Measurements from ENCODE around the gene C6orf52.

C6orf52 gene

GRCh38 chr6:10641528-10641927, 52.9 kb downstream of the C6orf52 start:
- H3K4me1 Mint-ChIP-seq, result peaks cover 20% of the 10 kb centered on the region
- no peak for ATAC-seq
- no peak for DNase-seq

DNA sequence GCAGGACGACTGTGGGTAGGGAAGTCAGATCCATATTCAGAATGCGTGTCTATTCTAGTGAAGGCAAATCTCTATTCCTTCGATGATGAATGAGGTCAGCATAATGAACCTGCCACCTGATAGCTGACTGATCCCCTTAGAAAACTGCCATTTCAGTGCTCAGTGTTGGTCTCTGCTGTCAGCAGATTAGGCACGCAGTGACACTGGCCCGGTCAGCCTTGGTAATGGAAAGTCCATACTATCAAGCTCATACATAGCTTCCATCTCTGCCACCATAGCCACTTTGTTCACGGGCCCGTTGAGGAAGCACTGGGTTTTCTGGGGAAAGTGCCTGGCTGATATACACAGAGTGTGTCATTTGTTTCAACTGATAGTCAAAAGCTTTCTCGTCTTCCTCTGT, 54.0 kb downstream of the C6orf52 start:
- ATAC-seq, result no peak
- no peak overlapping the region for H3K4me3 Mint-ChIP-seq
- no peaks in the 10 kb centered on the region for H3K9me3 Mint-ChIP-seq
- peaks cover 20% of the 10 kb centered on the region for H3K4me1 Mint-ChIP-seq
- no peak overlapping the region for H3K27ac Mint-ChIP-seq
- H3K27me3 Mint-ChIP-seq, result peaks cover 25% of the 10 kb centered on the region
- no peak for DNase-seq

More at GRCh38 chr6:10641528-10641927, 52.9 kb downstream of the C6orf52 start:
- H3K9me3 Mint-ChIP-seq, result no peaks in the 10 kb centered on the region
- H3K4me3 Mint-ChIP-seq, result no peak overlapping the region
- peaks cover 25% of the 10 kb centered on the region for H3K27me3 Mint-ChIP-seq
- no peak overlapping the region for H3K27ac Mint-ChIP-seq

DNA sequence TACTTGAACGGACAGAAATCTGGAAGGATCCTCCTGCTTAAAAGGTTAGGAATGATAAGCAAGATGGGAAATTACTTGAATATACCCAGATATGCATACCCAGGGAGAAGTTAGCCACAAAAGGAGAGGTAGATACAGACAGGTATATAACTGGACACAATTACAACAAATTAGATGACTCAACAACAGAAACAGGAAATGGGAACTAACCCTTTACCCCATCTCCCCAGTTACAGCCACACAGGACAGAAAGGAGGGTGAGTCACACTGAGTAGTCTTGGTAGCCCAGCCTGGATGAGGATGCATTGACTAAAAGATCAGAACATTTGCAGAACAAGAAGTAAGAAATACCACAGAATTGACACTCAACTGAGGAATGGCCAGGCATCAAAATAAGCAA, 61.2 kb downstream of the C6orf52 start:
- ATAC-seq, result peak; percentile 100
- peaks cover 13% of the 10 kb centered on the region for H3K4me1 Mint-ChIP-seq
- no peaks in the 10 kb centered on the region for H3K27me3 Mint-ChIP-seq
- H3K4me3 Mint-ChIP-seq, result peak overlapping the region in 1 of 2 donors; percentile 2
- no peaks in the 10 kb centered on the region for H3K9me3 Mint-ChIP-seq
- DNase-seq, result peak; percentile 20 to 48
- H3K27ac Mint-ChIP-seq, result peak overlapping the region in 1 of 2 donors; percentile 9

GRCh38 chr6:10630178-10630577, 64.2 kb downstream of the C6orf52 start:
- Mint-ChIP-seq H3K4me3 (no peak overlapping the region), H3K4me1 (peaks cover 13% of the 10 kb centered on the region), H3K27ac (no peak overlapping the region), H3K9me3 (no peaks in the 10 kb centered on the region), H3K27me3 (no peaks in the 10 kb centered on the region)
- DNase-seq (no peak), ATAC-seq (no peak)

GRCh38 chr6:10627800-10628199, 66.6 kb downstream of the C6orf52 start:
- H3K4me3 Mint-ChIP-seq, result no peak overlapping the region
- no peak overlapping the region for H3K27ac Mint-ChIP-seq
- peaks cover under 1% of the 10 kb centered on the region for H3K4me1 Mint-ChIP-seq
- no peaks in the 10 kb centered on the region for H3K27me3 Mint-ChIP-seq
- H3K9me3 Mint-ChIP-seq, result peaks cover 6 to 14% of the 10 kb centered on the region in 2 donors
- DNase-seq, result no peak
- ATAC-seq, result no peak

DNA sequence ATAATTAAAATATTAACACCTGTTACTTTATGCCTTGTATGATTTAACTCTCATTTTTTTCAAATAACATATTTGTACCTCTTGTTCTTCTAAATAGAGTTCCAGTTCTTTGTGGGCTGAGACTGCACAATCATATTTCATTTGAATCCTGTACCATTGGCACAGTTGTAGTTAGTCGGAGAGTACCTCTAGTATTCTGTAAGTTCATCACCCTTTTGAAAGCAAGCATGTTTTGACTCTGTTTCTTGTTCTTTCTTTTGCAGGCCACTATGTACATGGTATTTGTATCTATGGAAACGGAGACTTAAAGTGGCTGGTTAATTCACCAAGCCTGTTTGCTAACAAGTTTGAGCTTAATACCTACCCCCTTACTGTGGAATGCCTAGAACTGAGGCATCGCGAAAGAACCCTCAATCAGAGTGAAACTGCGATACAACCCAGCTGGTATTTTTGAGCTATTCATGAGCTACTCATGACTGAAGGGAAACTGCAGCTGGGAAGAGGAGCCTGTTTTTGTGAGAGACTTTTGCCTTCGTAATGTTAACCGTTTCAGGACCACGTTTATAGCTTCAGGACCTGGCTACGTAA, 68.2 kb downstream of the C6orf52 start:
- no peak overlapping the region for H3K4me3 Mint-ChIP-seq
- peaks cover 6 to 16% of the 10 kb centered on the region in 2 donors for H3K9me3 Mint-ChIP-seq
- DNase-seq, result no peak
- H3K27ac Mint-ChIP-seq, result no peak overlapping the region
- no peaks in the 10 kb centered on the region for H3K4me1 Mint-ChIP-seq
- no peaks in the 10 kb centered on the region for H3K27me3 Mint-ChIP-seq
- ATAC-seq, result no peak

GRCh38 chr6:10624836-10625235, 69.6 kb downstream of the C6orf52 start:
- no peak for ATAC-seq
- no peak for DNase-seq
- Mint-ChIP-seq H3K27ac (no peak overlapping the region), H3K9me3 (peaks cover 6 to 16% of the 10 kb centered on the region in 2 donors), H3K27me3 (no peaks in the 10 kb centered on the region), H3K4me3 (no peak overlapping the region), H3K4me1 (no peaks in the 10 kb centered on the region)

GRCh38 chr6:10621847-10622246, 72.6 kb downstream of the C6orf52 start:
- no peak overlapping the region for H3K27ac Mint-ChIP-seq
- H3K4me3 Mint-ChIP-seq, result no peak overlapping the region
- DNase-seq, result no peak
- H3K4me1 Mint-ChIP-seq, result no peaks in the 10 kb centered on the region
- ATAC-seq, result no peak
- H3K27me3 Mint-ChIP-seq, result no peaks in the 10 kb centered on the region
- H3K9me3 Mint-ChIP-seq, result peaks cover 6 to 16% of the 10 kb centered on the region in 2 donors
